Activated T-cell treated with anti-CD3 and anti-CD28 coated beads for 1 hour (primary cell): ENCODE measurements around the gene CCDC192.

Experiments
- DNase-seq: peaks from one replicate; pipeline ENCODE4 v3.0.0-alpha.2; 2020; ENCODE audit warnings: low read depth

The CCDC192 gene

GRCh38 chr5:127810017-127810416 is 106.8 kb downstream of the CCDC192 start:
- DNase-seq, result no peak

- no peak for DNase-seq
These were observed 107.7 kb downstream of the CCDC192 start for GRCh38 chr5:127810707-127811490.

GRCh38 chr5:127812570-127812969 is 109.4 kb downstream of the CCDC192 start:
- no peak for DNase-seq

- DNase-seq, result no peak
These were observed 110.7 kb downstream of the CCDC192 start for GRCh38 chr5:127813633-127814587.

DNA sequence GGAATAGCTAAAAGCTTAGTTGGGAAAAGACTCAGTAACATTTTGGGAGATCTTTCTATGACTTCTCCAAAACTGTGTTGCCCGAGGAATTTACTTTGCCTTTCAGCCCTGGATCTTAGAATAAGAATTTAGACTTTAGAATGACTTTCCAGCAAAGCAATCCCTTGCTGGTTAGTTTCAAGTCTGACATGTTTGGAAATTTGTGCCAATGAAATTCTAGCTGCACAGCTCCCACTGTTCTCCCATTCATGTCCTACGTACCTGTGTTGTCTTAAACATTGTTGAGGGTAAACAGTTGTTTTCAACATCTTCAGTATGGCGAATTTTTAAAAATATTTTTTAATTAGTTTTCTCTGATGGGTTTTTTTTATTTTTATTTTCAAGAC is 111.4 kb downstream of the CCDC192 start:
- DNase-seq, result no peak

- no peak for DNase-seq
These were observed 117.8 kb downstream of the CCDC192 start for GRCh38 chr5:127820910-127821553.

GRCh38 chr5:127821896-127822295 is 118.7 kb downstream of the CCDC192 start:
- no peak for DNase-seq

DNA sequence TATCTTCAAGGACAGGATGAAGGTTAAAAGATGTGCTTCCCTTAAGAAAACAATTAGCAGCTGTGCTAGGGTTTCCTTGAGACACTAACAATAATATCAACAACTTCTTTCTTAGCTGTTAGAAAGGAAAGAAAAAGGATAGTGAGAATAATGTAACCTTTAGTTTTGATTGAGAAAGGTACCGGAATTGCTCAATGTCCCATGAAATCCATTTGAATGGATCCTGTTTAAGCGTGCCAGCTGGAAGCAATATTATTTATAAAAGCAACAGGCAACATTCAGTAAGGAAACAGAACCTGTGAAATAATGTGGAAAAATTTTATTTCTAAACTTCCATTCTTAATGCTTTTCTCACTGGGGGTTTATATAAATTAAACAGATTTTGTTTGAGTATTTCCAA is 120.9 kb downstream of the CCDC192 start:
- DNase-seq, result no peak

DNA sequence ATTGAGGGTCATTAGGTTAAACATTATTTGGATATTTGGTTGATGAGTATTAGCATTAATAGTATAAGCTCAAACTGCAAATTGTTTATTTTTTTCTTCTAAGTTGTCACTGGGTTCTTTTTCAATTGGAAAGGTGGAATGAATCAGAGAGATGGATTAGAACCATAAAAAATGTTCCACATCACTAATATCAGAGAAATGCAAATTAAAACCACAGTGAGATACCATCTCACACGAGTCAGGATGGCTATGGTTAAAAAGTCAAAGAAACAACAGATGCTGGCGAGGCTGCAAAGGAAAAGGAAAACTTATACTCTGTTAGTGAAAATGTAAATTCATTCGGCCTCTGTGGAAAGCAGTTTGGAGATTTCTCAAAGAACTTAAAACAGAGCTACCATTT is 122.8 kb downstream of the CCDC192 start:
- DNase-seq, result no peak

DNA sequence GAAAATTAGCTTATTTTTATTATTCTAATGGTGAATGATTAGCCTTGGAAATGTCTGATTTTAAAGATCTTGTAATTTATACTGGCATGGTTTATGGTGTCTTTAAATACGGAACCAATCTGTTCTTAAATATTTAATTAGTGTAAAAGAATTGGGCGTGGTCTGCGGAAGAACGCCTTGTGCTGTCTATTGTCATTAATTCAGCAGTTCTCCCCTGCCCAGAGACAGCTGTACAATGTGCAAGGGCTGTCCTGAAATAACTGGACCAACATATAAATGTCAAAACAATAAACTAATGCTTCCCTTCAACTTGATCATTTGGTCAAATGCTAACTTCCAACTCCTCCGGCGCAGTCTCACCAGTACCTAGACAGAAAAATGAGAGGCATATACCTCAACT is 124.3 kb downstream of the CCDC192 start:
- DNase-seq, result no peak

GRCh38 chr5:127830157-127830556 is 127.0 kb downstream of the CCDC192 start:
- DNase-seq, result no peak

- no peak for DNase-seq
These were observed 127.8 kb downstream of the CCDC192 start for GRCh38 chr5:127830829-127831598.

GRCh38 chr5:127832067-127832466 is 128.9 kb downstream of the CCDC192 start:
- DNase-seq, result no peak

DNA sequence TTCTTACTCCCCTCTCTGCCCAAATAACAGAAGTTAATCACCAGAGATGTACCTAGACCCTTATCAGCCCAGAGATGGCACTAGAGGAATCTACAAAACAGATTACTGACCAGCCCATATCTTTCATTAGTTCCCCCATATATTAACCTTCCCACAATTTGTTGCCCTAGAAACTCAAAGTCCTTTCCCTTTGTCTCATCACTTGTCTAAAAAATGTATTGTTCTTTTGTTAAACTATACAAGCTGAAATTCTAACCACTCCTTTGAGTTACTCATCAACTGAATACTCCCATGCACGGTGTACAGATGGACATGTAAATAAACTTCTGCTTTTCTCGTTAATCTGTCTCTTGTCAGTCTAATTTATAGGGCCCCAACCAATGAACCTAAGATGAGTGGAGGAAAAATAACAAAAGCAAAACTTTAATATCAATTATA is 130.9 kb downstream of the CCDC192 start:
- no peak for DNase-seq

DNA sequence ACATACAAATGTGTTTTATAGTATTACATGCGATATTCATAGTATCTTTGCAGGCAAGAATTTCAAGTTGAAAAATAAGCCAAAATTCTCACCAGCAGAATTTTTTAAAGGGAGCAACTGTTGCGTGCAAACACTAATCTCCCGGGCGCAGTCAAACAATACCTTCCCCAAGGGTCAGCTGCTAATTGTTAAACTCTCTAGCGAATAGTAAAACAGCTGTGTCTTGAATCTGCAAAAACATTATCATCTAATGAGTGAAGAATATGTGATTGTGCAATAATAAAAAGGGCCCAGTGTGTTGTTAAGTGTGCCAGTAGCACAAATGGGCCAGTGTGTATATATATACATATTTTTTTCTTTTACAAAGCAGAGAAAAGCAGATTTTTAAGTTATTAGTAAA is 131.4 kb downstream of the CCDC192 start:
- no peak for DNase-seq

DNA sequence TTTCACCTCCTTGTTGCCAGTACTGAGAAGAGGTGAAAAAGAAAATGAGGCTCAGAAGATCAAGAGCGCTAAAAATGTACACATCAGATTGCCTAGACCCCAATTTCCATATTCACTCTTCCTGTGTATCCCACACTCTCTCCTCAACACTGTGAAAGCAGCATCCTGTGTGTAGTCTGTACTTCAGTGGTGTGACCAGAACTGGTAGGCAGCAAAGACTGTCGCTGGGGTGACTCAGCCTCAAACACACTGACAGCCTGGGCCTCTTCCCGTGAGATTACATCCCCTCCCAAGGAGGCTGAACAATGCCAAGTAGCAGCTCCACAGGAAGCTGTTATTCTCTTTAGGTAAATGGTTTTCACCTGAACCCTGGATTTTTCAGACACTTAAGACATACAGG is 135.5 kb downstream of the CCDC192 start:
- DNase-seq, result no peak

DNA sequence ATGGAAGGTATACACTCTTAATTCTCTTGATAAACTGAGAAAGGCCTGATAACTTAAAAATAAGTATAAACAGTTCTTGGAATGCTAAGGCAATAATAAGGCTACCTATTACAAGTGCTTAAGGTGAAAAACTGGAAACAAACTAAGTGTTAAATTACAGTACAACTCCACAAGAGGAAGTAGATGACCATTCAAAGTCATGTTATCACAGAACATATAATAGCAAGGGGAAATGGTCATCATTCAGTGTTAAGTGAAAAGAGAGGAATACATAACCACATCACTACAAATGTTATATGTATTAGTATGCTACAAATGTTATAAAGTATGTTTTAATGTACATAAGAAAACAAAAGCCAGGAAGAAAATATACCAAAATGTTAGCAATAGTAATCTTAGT is 135.9 kb downstream of the CCDC192 start:
- DNase-seq, result no peak

DNA sequence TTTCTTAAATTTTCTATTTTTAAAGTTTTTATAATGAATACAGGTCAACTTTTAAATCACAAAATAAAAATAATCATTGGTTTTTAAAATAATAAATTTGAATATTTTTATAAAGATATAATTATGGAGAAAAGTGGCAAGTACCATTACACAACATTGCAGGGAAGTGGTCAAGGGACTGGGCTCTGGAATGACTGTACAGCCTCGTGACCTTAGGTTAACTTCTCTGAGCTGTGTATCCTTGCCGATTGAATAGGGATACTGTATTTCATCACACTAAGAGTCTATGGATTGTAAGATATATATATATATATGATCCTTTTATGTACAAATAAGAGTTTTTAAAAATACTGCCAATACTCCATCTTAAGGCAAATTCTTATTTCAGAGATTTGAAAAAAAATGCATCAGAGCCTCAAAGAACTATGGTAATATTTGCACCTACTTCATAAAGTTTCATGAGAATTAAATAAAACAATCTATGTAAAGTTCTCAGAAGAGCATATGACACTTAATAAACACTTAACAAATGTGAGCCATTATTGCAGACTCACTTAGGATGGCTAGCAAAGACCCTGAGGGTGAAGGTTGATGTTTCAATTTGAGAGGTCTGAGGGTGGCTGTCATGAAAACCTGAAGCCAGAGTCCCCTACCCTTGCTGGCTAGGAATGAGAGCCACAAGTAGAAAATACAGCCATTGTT is 136.5 kb downstream of the CCDC192 start:
- no peak for DNase-seq

- no peak for DNase-seq
These were observed 137.0 kb downstream of the CCDC192 start for GRCh38 chr5:127840198-127840524.

GRCh38 chr5:127840809-127841208 is 137.6 kb downstream of the CCDC192 start:
- no peak for DNase-seq

- no peak for DNase-seq
These were observed 141.4 kb downstream of the CCDC192 start for GRCh38 chr5:127844581-127845021.
